A549 (cell line): ENCODE measurements around the gene CENATAC.

Experiments
- CTCF ChIP-seq: fragments of >200 bp; sonication (Bioruptor Twin); formaldehyde crosslinking; IDR thresholded peaks from 3 replicates; pipeline ENCODE4 v1.5.1; 2016
- EP300 ChIP-seq, 2 experiments: fragments of >200 bp; sonication (Bioruptor Twin); formaldehyde crosslinking; IDR thresholded peaks; 2 replicates in 1 of 2; 3 replicates in 1 of 2; pipeline ENCODE4 v1.6.1; 2016 to 2017
- FOSL2 ChIP-seq, 2 experiments: fragments of 450-650 bp in 1 of 2; fragments of >200 bp in 1 of 2; sonication (Bioruptor Twin) in 1 of 2; formaldehyde crosslinking; IDR thresholded peaks; 2 replicates each; pipeline versions ENCODE4 v1.5.0 to v1.6.1; 2016 to 2020; ENCODE audit warnings: mild to moderate bottlenecking in 1 of 2, moderate library complexity in 1 of 2
- HES2 ChIP-seq: fragments of >200 bp; sonication (Bioruptor Twin); formaldehyde crosslinking; IDR thresholded peaks from 2 replicates; pipeline ENCODE4 v1.6.1; 2016
- HOXB5 ChIP-seq: fragments of 250-450 bp; sonication (Bioruptor Pico); IDR thresholded peaks from 2 replicates; pipeline ENCODE4 v1.5.0; 2020; ENCODE audit warnings: mild to moderate bottlenecking, moderate library complexity
- KDM5A ChIP-seq: fragments of 200-600 bp; sonication (generic); IDR thresholded peaks from 2 replicates; pipeline ENCODE4 v1.6.1; 2016; ENCODE audit warnings: antibody characterized with exemption, mild to moderate bottlenecking
- MAFK ChIP-seq: fragments of 450-650 bp; IDR thresholded peaks from 2 replicates; pipeline ENCODE4 v1.6.1; 2014; ENCODE audit not compliant: partially characterized antibody
- PBX3 ChIP-seq: IDR thresholded peaks from 2 replicates; pipeline ENCODE4 v1.6.1; 2012
- POLR2A ChIP-seq: IDR thresholded peaks from 2 replicates; pipeline ENCODE4 v1.6.1; 2012; ENCODE audit warnings: mild to moderate bottlenecking, low read length
- RCOR1 ChIP-seq: fragments of 150-350 bp; IDR thresholded peaks from 2 replicates; pipeline ENCODE4 v1.6.1; 2014; ENCODE audit warnings: antibody characterized with exemption, low read length, low read depth
- SREBF2 ChIP-seq: fragments of 450-650 bp; IDR thresholded peaks from 2 replicates; pipeline ENCODE4 v1.6.1; 2014; ENCODE audit warnings: mild to moderate bottlenecking, moderate library complexity

DNA sequence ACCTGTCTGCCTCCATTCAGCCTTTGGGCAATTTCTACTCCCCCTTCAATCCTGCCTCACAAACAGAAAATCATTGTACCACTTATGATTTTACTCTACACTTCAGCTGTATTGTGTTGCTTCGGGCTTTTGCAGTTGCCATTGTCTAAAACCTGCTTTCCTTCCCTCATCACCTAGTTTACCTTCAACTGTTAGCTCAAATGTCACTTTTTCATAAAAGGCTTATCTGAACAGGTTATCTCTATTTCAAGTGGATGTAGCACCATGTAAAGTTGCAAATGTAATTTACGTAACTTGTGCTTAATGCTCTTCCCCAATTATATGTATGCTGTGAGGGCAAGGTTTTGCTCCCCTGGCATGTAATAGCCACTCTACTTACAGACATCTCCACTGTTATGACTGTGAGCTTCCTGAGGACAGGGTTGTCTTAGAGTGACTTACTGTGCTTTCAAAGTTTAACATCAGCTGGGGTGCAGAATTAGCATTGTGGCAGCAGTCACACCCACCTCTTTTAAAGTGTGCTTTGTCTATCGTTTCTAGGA lies 14.8 kb downstream of the CENATAC start:
- TF ChIP-seq MAFK = no peak
- TF ChIP-seq CTCF = no peak
- TF ChIP-seq SREBF2 = no peak
- no peak for TF ChIP-seq FOSL2 (IDR thresholded peaks at IDR 0.05)
- TF ChIP-seq FOSL2 (CRISPR knock-in tag; IDR thresholded peaks at IDR 0.05) = no peak
- no peak for TF ChIP-seq POLR2A
- TF ChIP-seq PBX3 = no peak
- TF ChIP-seq HES2 = no peak
- TF ChIP-seq HOXB5 (CRISPR knock-in tag) = no peak
- TF ChIP-seq EP300 (IDR thresholded peaks at IDR 0.05) = no peak
- no peak for TF ChIP-seq KDM5A
- TF ChIP-seq RCOR1 = no peak
